Measurements from ENCODE around the gene COL4A4. TPM values are rescaled to one million over a fixed set of nuclear protein-coding genes. Genes with fewer than 3 reads are reported as not detected.

The COL4A4 gene
- total and polyA plus RNA-seq, 4 experiments from 2014 or later, result 0.03 to 0.10 TPM; not detected in 2

DNA sequence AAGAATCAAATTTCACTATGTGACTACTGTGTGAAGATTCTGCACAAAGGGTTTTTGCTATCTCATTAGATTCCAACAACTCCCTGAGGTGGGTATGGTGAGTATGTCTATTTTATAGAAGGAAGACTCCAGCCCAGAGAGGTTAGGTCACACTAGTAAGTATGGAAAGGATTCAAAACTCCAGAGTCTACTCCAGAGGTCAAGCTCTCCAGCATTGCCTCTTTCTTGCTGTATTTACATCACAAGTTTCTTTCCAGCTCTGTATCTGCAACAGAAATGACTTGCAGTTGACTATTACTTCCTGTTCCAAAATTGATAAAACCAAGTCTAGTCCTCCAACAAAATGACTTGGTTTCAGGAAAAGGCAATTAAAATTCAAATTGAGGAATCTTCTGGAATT lies 2.1 kb downstream of the COL4A4 start:
- POLR2A ChIA-PET (ENCODE audit: partially characterized antibody), result no interaction called here
- Histone ChIP-seq H3K9me3 (ENCODE audit: control insufficient read depth in 1 of 2, low read length in 2 of 2) (no peaks in the 10 kb centered on the region), H3K4me1 (ENCODE audit: insufficient read depth, low read length) (no peaks in the 10 kb centered on the region), H3K27ac (ENCODE audit: low read depth, low read length) (no peak overlapping the region), H3K27me3 (ENCODE audit: insufficient read depth, low read length) (no peaks in the 10 kb centered on the region), H3K4me3 (ENCODE audit: low read length in 2 of 2) (no peak overlapping the region), H3K36me3 (ENCODE audit: insufficient read depth, low read length) (no peaks in the 10 kb centered on the region)
- no peak for DNase-seq
- intact Hi-C loops (cut with micrococcal nuclease), result no loop called here
- Mint-ChIP-seq H3K27me3 (peaks cover 30 to 41% of the 10 kb centered on the region in 2 donors), H3K4me1 (peaks cover 0 to 18% (median 9%) of the 10 kb centered on the region in 4 donors), H3K9me3 (peaks cover 0 to 10% (median 2%) of the 10 kb centered on the region in 8 donors), H3K4me3 (no peak overlapping the region), H3K36me3 (no peaks in the 10 kb centered on the region), H3K27ac (no peak overlapping the region)
- CTCF ChIA-PET (ENCODE audit: partially characterized antibody), result no interaction called here

DNA sequence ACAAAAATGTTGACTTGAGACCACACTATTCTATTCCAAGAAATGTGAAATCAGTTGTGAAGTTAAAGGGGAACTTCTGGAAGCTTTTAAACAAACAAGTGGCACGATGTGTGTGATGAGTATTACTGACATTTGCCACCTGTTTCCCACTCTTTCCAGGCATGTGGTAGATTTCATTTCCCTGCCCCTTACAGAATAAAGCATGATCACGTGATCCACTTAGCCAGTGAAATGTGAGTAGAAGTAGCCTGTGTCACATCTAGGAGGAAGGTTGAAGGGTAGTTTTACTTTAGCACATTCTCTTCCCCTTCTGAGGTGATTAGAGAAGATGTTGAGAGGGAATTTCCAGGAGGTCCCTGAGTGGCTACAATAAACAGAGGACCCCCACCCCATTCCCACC lies 3.8 kb downstream of the COL4A4 start:
- H3K4me3 Mint-ChIP-seq, result no peak overlapping the region
- peaks cover 0 to 10% (median under 1%) of the 10 kb centered on the region in 8 donors for H3K9me3 Mint-ChIP-seq
- intact Hi-C loops (cut with micrococcal nuclease), result no loop called here
- DNase-seq, result no peak
- Histone ChIP-seq H3K27ac (ENCODE audit: low read depth, low read length) (no peak overlapping the region), H3K9me3 (ENCODE audit: control insufficient read depth in 1 of 2, low read length in 2 of 2) (no peaks in the 10 kb centered on the region), H3K36me3 (ENCODE audit: insufficient read depth, low read length) (no peaks in the 10 kb centered on the region), H3K27me3 (ENCODE audit: insufficient read depth, low read length) (no peaks in the 10 kb centered on the region), H3K4me3 (ENCODE audit: low read length in 2 of 2) (no peak overlapping the region), H3K4me1 (ENCODE audit: insufficient read depth, low read length) (no peaks in the 10 kb centered on the region)
- peaks cover 0 to 11% (median 7%) of the 10 kb centered on the region in 4 donors for H3K4me1 Mint-ChIP-seq
- POLR2A ChIA-PET (ENCODE audit: partially characterized antibody), result no interaction called here
- H3K27me3 Mint-ChIP-seq, result peaks cover 33% of the 10 kb centered on the region in 2 donors
- H3K36me3 Mint-ChIP-seq, result no peaks in the 10 kb centered on the region
- H3K27ac Mint-ChIP-seq, result no peak overlapping the region
- CTCF ChIA-PET (ENCODE audit: partially characterized antibody), result no interaction called here

DNA sequence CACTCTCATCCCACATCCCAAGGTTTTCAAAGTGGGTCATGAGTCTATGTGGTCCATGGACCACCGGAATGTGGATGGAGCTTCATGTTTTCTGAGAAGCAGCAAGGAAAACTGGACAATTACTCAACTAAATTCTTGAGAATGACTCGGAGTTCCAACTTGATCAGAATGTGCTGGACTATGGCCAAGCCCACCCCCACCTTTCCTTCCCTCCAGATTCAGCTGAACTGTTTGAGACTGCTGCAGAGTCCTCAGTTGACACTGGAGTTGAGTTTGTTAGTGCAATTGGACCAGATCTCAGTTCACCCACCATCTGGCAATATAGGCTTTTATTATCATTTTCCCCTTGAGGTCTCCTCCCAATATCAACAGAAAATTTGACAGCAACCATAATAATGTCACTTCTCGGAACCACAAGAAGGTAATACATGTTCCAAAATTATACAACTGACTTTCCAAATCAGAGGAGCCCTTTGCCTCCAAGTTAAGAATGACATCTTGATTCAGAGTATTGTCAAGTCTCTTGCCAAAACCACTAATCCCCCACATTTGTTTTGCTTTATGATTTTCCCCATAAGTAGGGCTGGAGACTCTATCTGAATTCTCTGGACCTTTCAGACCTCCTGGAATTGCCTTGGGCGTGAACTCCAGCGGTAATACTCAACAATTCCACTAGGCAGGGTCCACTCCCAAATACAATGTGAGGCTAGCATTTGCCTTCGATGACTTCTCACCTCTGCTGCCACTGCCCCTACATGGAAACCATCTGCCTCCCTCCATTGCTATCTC lies 8.8 kb downstream of the COL4A4 start:
- H3K27me3 ChIP-seq (ENCODE audit: insufficient read depth, low read length), result no peaks in the 10 kb centered on the region
- no peaks in the 10 kb centered on the region for H3K36me3 ChIP-seq (ENCODE audit: insufficient read depth, low read length)
- no peak for DNase-seq
- H3K4me3 ChIP-seq (ENCODE audit: low read length in 2 of 2), result no peak overlapping the region
- no peaks in the 10 kb centered on the region for H3K9me3 ChIP-seq (ENCODE audit: control insufficient read depth in 1 of 2, low read length in 2 of 2)
- CTCF ChIA-PET (ENCODE audit: partially characterized antibody), result no interaction called here
- POLR2A ChIA-PET (ENCODE audit: partially characterized antibody), result no interaction called here
- H3K27ac ChIP-seq (ENCODE audit: low read depth, low read length), result no peak overlapping the region
- H3K9me3 Mint-ChIP-seq, result peaks cover 0 to 7% (median under 1%) of the 10 kb centered on the region in 8 donors
- H3K4me1 Mint-ChIP-seq, result no peaks in the 10 kb centered on the region
- peak overlapping the region in 1 of 7 donors; percentile 20 for H3K27ac Mint-ChIP-seq
- H3K36me3 Mint-ChIP-seq, result no peaks in the 10 kb centered on the region
- no peak overlapping the region for H3K4me3 Mint-ChIP-seq
- peaks cover 24 to 40% of the 10 kb centered on the region in 2 donors for H3K27me3 Mint-ChIP-seq
- no peaks in the 10 kb centered on the region for H3K4me1 ChIP-seq (ENCODE audit: insufficient read depth, low read length)
- intact Hi-C loops (cut with micrococcal nuclease), result no loop called here

DNA sequence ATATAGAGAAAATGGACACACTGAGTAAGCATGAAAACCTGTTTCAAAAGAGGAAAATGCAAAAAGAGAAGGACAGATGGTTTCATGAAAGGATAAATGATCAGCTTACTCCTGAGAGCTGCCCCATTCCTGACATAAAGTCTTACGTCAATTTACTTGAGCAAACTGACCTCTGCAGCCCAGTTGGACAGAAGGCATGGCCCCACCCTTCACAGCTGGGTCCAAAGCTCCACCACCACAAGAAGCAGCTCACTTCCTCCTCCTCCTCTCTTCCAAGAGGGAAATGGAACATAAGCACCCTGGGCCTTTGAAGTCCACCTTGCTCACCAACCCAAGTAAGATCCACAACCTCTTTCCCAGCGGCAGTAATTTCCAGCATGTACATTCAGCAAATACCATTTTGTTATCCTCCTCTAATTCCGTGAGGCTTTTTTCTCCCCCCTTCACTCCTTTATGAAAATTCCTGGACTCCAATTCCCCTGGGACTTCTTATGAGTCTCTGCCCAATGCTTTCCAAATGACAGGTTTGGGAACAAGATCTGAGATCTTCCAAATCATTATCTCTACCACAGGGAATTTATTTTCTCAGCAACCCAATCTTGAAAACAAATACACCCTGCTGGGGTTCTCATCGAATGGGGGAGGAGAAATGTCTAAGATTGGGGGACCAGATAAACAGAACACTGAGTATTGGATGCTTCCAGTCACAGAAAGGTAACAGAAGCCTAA lies 10.1 kb downstream of the COL4A4 start:
- intact Hi-C loops (cut with micrococcal nuclease), result no loop called here
- Mint-ChIP-seq H3K36me3 (no peaks in the 10 kb centered on the region), H3K27me3 (peaks cover 20 to 40% of the 10 kb centered on the region in 2 donors), H3K4me3 (no peak overlapping the region), H3K9me3 (peaks cover 0 to 4% (median 2%) of the 10 kb centered on the region in 8 donors), H3K4me1 (no peaks in the 10 kb centered on the region), H3K27ac (no peak overlapping the region)
- ChIA-PET CTCF (ENCODE audit: partially characterized antibody) (no interaction called here), POLR2A (ENCODE audit: partially characterized antibody) (no interaction called here)
- Histone ChIP-seq H3K4me3 (ENCODE audit: low read length in 2 of 2) (no peak overlapping the region), H3K9me3 (ENCODE audit: control insufficient read depth in 1 of 2, low read length in 2 of 2) (no peaks in the 10 kb centered on the region), H3K27me3 (ENCODE audit: insufficient read depth, low read length) (no peaks in the 10 kb centered on the region), H3K27ac (ENCODE audit: low read depth, low read length) (no peak overlapping the region), H3K4me1 (ENCODE audit: insufficient read depth, low read length) (no peaks in the 10 kb centered on the region), H3K36me3 (ENCODE audit: insufficient read depth, low read length) (no peaks in the 10 kb centered on the region)
- no peak for DNase-seq

DNA sequence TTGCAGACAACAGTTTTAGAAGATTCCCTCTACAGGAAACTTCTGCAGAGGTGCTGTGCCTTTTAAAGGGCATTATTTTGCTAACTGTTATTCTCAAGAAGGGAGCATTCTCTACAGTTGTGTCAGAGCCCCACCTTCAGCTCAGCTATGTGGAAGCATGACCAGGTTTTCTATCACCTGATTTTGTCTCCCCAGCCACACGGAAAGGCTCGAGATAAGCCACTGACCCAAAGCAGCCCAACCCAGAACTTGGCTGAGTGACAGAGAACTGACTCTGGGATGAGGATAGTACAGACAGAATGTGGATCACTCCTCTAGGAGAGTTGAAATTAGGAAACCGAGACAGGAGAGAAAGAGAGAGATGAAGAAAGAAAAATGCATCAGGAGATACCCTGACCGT lies 10.7 kb downstream of the COL4A4 start:
- no peaks in the 10 kb centered on the region for H3K36me3 Mint-ChIP-seq
- peaks cover 20 to 40% of the 10 kb centered on the region in 2 donors for H3K27me3 Mint-ChIP-seq
- POLR2A ChIA-PET (ENCODE audit: partially characterized antibody), result no interaction called here
- H3K9me3 Mint-ChIP-seq, result peaks cover 0 to 4% (median 2%) of the 10 kb centered on the region in 8 donors
- intact Hi-C loops (cut with micrococcal nuclease), result no loop called here
- no peak overlapping the region for H3K4me3 ChIP-seq (ENCODE audit: low read length in 2 of 2)
- H3K36me3 ChIP-seq (ENCODE audit: insufficient read depth, low read length), result no peaks in the 10 kb centered on the region
- no peak for DNase-seq
- CTCF ChIA-PET (ENCODE audit: partially characterized antibody), result no interaction called here
- no peaks in the 10 kb centered on the region for H3K4me1 ChIP-seq (ENCODE audit: insufficient read depth, low read length)
- H3K4me1 Mint-ChIP-seq, result no peaks in the 10 kb centered on the region
- H3K4me3 Mint-ChIP-seq, result no peak overlapping the region
- H3K27ac Mint-ChIP-seq, result no peak overlapping the region
- H3K27ac ChIP-seq (ENCODE audit: low read depth, low read length), result no peak overlapping the region
- H3K9me3 ChIP-seq (ENCODE audit: control insufficient read depth in 1 of 2, low read length in 2 of 2), result no peaks in the 10 kb centered on the region
- no peaks in the 10 kb centered on the region for H3K27me3 ChIP-seq (ENCODE audit: insufficient read depth, low read length)

DNA sequence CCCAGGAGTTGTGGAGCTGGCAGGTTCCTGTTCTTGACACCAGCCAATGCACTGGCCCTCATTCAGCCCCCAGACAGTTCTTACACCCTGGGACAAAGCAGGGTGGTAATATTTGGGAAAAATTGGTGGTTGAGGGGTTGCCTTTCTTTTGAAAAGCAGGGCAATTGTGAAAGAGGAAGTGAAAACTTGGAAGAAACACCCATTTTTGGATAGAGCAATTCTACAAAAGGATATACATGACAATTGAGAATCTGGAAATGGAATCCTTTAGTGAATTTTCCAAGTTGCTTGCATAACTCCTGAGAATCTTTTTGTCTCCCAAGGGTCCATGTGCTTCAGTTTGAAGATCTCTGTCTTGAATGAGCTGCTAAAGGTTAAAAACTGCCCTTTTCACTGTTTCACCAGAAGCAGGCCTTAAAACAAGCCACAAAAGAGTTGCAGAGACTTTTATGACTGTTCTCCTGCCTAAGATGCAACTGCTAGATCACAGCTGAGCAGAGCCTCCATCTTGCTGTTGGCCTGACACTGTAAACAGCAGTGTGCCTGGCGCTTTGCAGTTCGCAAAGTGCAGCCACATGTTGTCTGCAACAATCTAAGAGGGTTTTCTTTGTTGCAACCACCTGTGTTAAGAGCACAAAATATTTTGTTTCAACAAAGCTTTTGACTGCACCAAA lies 11.8 kb downstream of the COL4A4 start:
- intact Hi-C loops (cut with micrococcal nuclease), result no loop called here
- H3K27me3 Mint-ChIP-seq, result peaks cover 20 to 40% of the 10 kb centered on the region in 2 donors
- no peak overlapping the region for H3K4me3 ChIP-seq (ENCODE audit: low read length in 2 of 2)
- H3K36me3 ChIP-seq (ENCODE audit: insufficient read depth, low read length), result no peaks in the 10 kb centered on the region
- H3K4me1 ChIP-seq (ENCODE audit: insufficient read depth, low read length), result no peaks in the 10 kb centered on the region
- ChIA-PET POLR2A (ENCODE audit: partially characterized antibody) (no interaction called here), CTCF (ENCODE audit: partially characterized antibody) (no interaction called here)
- H3K4me1 Mint-ChIP-seq, result no peaks in the 10 kb centered on the region
- no peaks in the 10 kb centered on the region for H3K27me3 ChIP-seq (ENCODE audit: insufficient read depth, low read length)
- H3K4me3 Mint-ChIP-seq, result no peak overlapping the region
- H3K27ac ChIP-seq (ENCODE audit: low read depth, low read length), result no peak overlapping the region
- peaks cover 0 to 5% (median 1%) of the 10 kb centered on the region in 8 donors for H3K9me3 Mint-ChIP-seq
- no peaks in the 10 kb centered on the region for H3K36me3 Mint-ChIP-seq
- no peaks in the 10 kb centered on the region for H3K9me3 ChIP-seq (ENCODE audit: control insufficient read depth in 1 of 2, low read length in 2 of 2)
- DNase-seq, result no peak
- no peak overlapping the region for H3K27ac Mint-ChIP-seq

DNA sequence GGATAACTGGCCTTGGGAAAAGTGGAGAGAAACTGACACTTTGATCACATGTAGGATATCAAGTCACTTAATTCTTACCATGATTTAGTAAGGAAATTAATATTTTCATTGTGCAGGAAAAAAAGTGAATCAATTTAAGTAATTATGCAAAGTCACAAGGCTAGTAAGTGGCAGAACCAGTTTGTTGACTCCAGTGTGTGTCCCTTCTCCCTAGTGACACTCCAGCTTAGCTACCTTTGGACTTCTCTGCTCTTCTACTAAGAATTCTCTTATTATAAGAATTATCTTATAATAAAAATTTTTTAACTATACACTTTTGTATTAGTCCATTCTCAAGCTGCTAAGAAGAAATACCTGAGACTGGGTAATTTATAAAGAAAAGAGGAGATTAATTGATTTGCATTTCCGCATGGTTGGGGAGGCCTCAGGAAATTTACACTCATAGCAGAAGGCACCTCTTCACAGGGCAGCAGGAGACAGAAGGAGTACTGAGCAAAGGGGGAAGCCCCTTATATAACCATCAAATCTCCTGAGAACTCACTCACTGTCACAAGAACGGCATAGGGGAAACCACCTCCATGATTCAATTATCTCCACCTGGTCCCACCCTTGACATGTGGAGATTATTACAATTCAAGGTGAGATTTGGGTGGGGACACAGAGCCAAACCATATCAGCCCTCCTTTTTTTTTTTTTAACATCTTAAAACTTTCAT lies 13.6 kb downstream of the COL4A4 start:
- H3K27me3 Mint-ChIP-seq, result peaks cover 23 to 35% of the 10 kb centered on the region in 2 donors
- H3K4me3 ChIP-seq (ENCODE audit: low read length in 2 of 2), result no peak overlapping the region
- CTCF ChIA-PET (ENCODE audit: partially characterized antibody), result no interaction called here

More for the DNA sequence above, 13.6 kb downstream of the COL4A4 start:
- Mint-ChIP-seq H3K36me3 (no peaks in the 10 kb centered on the region), H3K4me1 (no peaks in the 10 kb centered on the region), H3K9me3 (peaks cover 0 to 5% (median 2%) of the 10 kb centered on the region in 8 donors), H3K27ac (no peak overlapping the region), H3K4me3 (no peak overlapping the region)
- H3K36me3 ChIP-seq (ENCODE audit: insufficient read depth, low read length), result no peaks in the 10 kb centered on the region
- no peaks in the 10 kb centered on the region for H3K9me3 ChIP-seq (ENCODE audit: control insufficient read depth in 1 of 2, low read length in 2 of 2)
- no peaks in the 10 kb centered on the region for H3K4me1 ChIP-seq (ENCODE audit: insufficient read depth, low read length)
- H3K27ac ChIP-seq (ENCODE audit: low read depth, low read length), result no peak overlapping the region
- H3K27me3 ChIP-seq (ENCODE audit: insufficient read depth, low read length), result no peaks in the 10 kb centered on the region
- intact Hi-C loops (cut with micrococcal nuclease), result no loop called here
- no peak for DNase-seq
- POLR2A ChIA-PET (ENCODE audit: partially characterized antibody), result no interaction called here

Data from CD4-positive, alpha-beta memory T cell (primary cell).